HepG2 (cell line): ENCODE measurements around the gene DQX1. TPM values are rescaled to one million over a fixed set of nuclear protein-coding genes. Genes with fewer than 3 reads are reported as not detected.
A peak's percentile ranks its signal among the peaks of the same experiment; 100 is the strongest.

Source experiments
- AHR ChIP-seq: IDR thresholded peaks from 2 replicates; pipeline ENCODE4 v1.6.1; 2018; ENCODE audit warnings: missing genetic modification reagents, missing compliant biosample characterization
- KDM2A ChIP-seq: sonication (generic); formaldehyde crosslinking; IDR thresholded peaks from 2 replicates; pipeline ENCODE4 v1.4.0; 2020; ENCODE audit warnings: low read depth, missing genetic modification reagents, borderline replicate concordance
- KLF6 ChIP-seq: IDR thresholded peaks from 2 replicates; pipeline ENCODE4 v1.8.0; 2016; ENCODE audit warnings: missing biosample characterization, missing genetic modification reagents
- NFIB ChIP-seq: sonication (generic); formaldehyde crosslinking; IDR thresholded peaks from 2 replicates; pipeline ENCODE4 v1.9.0; 2021; ENCODE audit warnings: missing genetic modification reagents, mild to moderate bottlenecking, borderline replicate concordance
- NFKB2 ChIP-seq: sonication (generic); formaldehyde crosslinking; IDR thresholded peaks from 2 replicates; pipeline ENCODE4 v1.4.0; 2020; ENCODE audit warnings: missing genetic modification reagents, borderline replicate concordance
- NR2F2 ChIP-seq: IDR thresholded peaks from 2 replicates; pipeline ENCODE4 v1.6.1; 2012; ENCODE audit warnings: low read depth, inconsistent platforms, borderline replicate concordance
- RBFOX2 ChIP-seq: fragments of 200-400 bp; formaldehyde crosslinking; IDR thresholded peaks from 2 replicates; pipeline ENCODE4 v1.6.1; 2017; ENCODE audit warnings: low read depth, mild to moderate bottlenecking, low read length
- SOX13 ChIP-seq, 3 experiments: fragments of 450-650 bp in 1 of 3; sonication (generic) in 1 of 3; formaldehyde crosslinking in 1 of 3; IDR thresholded peaks in 2 of 3; conservative IDR thresholded peaks in 1 of 3; 2 replicates each; pipeline versions ENCODE4 v1.5.0 to v1.6.1; 2016 to 2020; ENCODE audit warnings: antibody characterized with exemption in 1 of 3, mild to moderate bottlenecking in 1 of 3, missing compliant biosample characterization in 1 of 3, missing genetic modification reagents in 1 of 3, moderate library complexity in 1 of 3
- TEAD2 ChIP-seq: sonication (generic); formaldehyde crosslinking; IDR thresholded peaks from 2 replicates; pipeline ENCODE4 v1.9.0; 2021; ENCODE audit warnings: missing genetic modification reagents
- ZNF337 ChIP-seq: sonication (generic); formaldehyde crosslinking; IDR thresholded peaks from 2 replicates; pipeline ENCODE4 v1.5.1; 2020; ENCODE audit warnings: missing genetic modification reagents, low read depth, mild to moderate bottlenecking, borderline replicate concordance
- ZNF354B ChIP-seq: sonication (generic); formaldehyde crosslinking; IDR thresholded peaks from 2 replicates; pipeline ENCODE4 v1.8.0; 2022; ENCODE audit warnings: mild to moderate bottlenecking, missing genetic modification reagents
- ZNF563 ChIP-seq: sonication (generic); formaldehyde crosslinking; IDR thresholded peaks from 2 replicates; pipeline ENCODE4 v1.8.0; 2022; ENCODE audit warnings: mild to moderate bottlenecking, moderate library complexity, missing genetic modification reagents
- ZNF670 ChIP-seq: sonication (generic); formaldehyde crosslinking; IDR thresholded peaks from 2 replicates; pipeline ENCODE4 v1.8.0; 2022; ENCODE audit warnings: mild to moderate bottlenecking, missing genetic modification reagents, borderline replicate concordance
- ZNF883 ChIP-seq: sonication (generic); formaldehyde crosslinking; IDR thresholded peaks from 2 replicates; pipeline ENCODE4 v1.5.1; 2020; ENCODE audit warnings: mild to moderate bottlenecking, missing genetic modification reagents; ENCODE audit errors: not compliant biosample characterization
- ZZZ3 ChIP-seq: sonication (generic); formaldehyde crosslinking; IDR thresholded peaks from 2 replicates; pipeline ENCODE4 v1.4.0; 2020; ENCODE audit warnings: missing genetic modification reagents, mild to moderate bottlenecking, borderline replicate concordance
- polyA plus RNA-seq, 8 experiments: library from polyadenylated mRNA; depleted of rRNA in 3 of 8; stranded (reverse) in 7 of 8; unstranded in 1 of 8; fragments of >200 nt; fragmentation: Illumina TruSeq in 4 of 8; extraction: Trizol in 4 of 8; gene quantifications; 2 replicates each; pipeline versions ENCODE4 v1.2.1 to v1.2.3, GENCODE V29; 2011 to 2016; ENCODE audit warnings: low read depth in 4 of 8, missing spikeins in 1 of 8, mixed read lengths in 1 of 8; ENCODE audit not compliant: insufficient read depth in 1 of 8
- total RNA-seq, 5 experiments: library from RNA; depleted of rRNA; stranded (reverse); fragments of >200 nt; fragmentation: Illumina TruSeq; extraction: Trizol; gene quantifications; 2 replicates each; pipeline ENCODE4 v1.2.3, GENCODE V29; 2016; ENCODE audit warnings: low read depth in 1 of 5
- TF ChIP-seq, protein P1 (sequence below): sonication (generic); formaldehyde crosslinking; IDR thresholded peaks from 2 replicates; pipeline ENCODE4 v1.4.0; 2020; ENCODE audit warnings: missing genetic modification reagents
- TF ChIP-seq, protein P2 (sequence below): sonication (generic); formaldehyde crosslinking; IDR thresholded peaks from 2 replicates; pipeline ENCODE4 v1.8.1; 2023; ENCODE audit warnings: mild to moderate bottlenecking, moderate library complexity, missing genetic modification reagents

The DQX1 gene
- total and polyA plus RNA-seq, 2 of the 13 experiments (the other 11 are each of a cell fraction or from before 2014, with no cell fraction given) = 27.6 to 89.8 TPM

DNA sequence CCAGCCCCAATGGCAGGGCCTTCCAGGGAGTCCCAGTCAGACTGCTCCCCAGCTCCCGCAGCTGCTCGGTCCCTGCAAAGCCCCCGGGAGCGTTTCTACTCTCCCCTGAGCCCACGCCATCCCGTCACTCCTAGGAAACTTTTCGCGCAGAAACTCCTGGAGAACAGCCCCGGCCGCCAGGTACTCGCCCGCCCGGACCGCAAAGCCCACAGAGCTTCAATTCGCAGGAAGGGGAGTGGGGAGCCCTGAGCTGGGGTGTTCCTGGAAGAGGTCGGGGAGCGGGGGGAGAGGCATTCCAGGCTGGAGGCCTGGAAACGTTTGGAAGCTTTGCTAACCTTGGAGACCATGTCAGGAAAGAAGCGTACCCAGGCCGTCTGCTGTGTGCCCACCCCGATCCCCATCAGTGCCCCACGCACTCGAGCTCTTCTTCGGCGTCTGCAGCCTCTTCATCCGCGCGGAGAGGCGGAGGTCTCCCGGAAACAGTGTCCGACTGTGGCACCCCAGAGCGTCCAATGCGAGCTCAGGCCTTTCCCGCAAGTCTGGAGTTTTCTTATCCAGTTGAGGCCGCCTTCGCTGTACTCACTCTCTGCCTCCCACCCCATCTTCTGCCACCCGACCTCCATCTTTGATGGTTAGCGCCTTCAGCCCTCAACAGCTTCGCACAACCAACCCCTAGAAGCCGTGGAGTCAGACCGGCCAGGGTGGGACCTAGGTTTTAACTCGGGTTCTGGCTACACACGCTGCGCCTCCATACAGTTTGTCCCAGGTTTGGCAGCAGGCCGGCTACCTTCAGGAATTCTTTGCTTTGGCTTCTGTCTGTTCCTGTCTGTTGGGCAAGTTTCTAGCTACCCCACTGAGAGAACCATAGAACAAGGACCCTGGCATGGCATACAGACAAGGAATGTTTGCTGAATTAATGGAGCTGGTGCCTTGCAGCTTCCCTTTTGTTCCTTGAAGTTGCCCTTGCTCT, 22.2 kb downstream of the DQX1 start (continued):
- TF ChIP-seq SOX13 (IDR thresholded peaks at IDR 0.05) (no peak), SOX13 (CRISPR knock-in tag; conservative IDR thresholded peaks at IDR 0.05 in 1 of 2, IDR thresholded peaks at IDR 0.05 in 1 of 2) (0 out of 4 replicates have a peak, but pooled peaks of 1 of the 2 experiments have one; percentile 33), AHR (CRISPR knock-in tag) (no peak), ZNF883 (CRISPR knock-in tag) (no peak), NR2F2 (no peak), KLF6 (CRISPR knock-in tag) (0 out of 2 replicates have a peak, but pooled peaks have one; percentile 40), ZZZ3 (no peak), ZNF670 (no peak), NFIB (0 out of 2 replicates have a peak, but pooled peaks have one; percentile 28), TEAD2 (CRISPR knock-in tag) (no peak), RBFOX2 (no peak; the same call in 1 of the 2 replicates), ZNF337 (0 out of 2 replicates have a peak, but pooled peaks have one; percentile 23), ZNF563 (no peak), NFKB2 (CRISPR knock-in tag) (peak; percentile 59; the same call in 1 of the 2 replicates), KDM2A (CRISPR knock-in tag) (no peak), ZNF354B (CRISPR knock-in tag) (no peak)
- TF ChIP-seq, protein P1, sequence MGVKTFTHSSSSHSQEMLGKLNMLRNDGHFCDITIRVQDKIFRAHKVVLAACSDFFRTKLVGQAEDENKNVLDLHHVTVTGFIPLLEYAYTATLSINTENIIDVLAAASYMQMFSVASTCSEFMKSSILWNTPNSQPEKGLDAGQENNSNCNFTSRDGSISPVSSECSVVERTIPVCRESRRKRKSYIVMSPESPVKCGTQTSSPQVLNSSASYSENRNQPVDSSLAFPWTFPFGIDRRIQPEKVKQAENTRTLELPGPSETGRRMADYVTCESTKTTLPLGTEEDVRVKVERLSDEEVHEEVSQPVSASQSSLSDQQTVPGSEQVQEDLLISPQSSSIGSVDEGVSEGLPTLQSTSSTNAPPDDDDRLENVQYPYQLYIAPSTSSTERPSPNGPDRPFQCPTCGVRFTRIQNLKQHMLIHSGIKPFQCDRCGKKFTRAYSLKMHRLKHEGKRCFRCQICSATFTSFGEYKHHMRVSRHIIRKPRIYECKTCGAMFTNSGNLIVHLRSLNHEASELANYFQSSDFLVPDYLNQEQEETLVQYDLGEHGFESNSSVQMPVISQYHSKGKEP (CRISPR knock-in tag) = no peak
- TF ChIP-seq, protein P2, sequence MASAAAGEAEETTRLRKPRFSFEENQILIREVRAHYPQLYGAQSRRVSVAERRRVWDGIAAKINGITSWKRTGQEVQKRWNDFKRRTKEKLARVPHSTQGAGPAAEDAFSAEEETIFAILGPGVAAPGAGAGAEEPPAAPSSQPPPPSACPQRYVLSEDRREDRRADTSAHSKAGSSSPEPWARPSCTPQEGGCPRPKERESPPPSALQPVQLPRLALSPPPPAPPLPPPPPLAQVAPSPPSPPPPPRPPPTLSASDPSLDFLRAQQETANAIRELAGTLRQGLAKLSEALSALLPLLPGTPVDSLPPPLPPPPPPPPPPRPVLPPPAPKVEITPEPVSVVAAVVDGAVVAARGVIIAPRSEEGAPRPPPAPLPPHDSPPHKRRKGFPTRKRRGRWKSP (CRISPR knock-in tag) = peak; percentile 37; the same call in 1 of the 2 replicates
